GM12873 (cell line): Measurements from ENCODE around the gene HMX1.

Experiments used
- CTCF ChIP-seq: IDR thresholded peaks from 2 replicates; pipeline ENCODE4 v1.5.1; 2012; ENCODE audit warnings: low read depth, mild to moderate bottlenecking, moderate library complexity, low read length, control low read depth; ENCODE audit not compliant: insufficient read depth; ENCODE audit errors: missing control alignments

The HMX1 gene

DNA sequence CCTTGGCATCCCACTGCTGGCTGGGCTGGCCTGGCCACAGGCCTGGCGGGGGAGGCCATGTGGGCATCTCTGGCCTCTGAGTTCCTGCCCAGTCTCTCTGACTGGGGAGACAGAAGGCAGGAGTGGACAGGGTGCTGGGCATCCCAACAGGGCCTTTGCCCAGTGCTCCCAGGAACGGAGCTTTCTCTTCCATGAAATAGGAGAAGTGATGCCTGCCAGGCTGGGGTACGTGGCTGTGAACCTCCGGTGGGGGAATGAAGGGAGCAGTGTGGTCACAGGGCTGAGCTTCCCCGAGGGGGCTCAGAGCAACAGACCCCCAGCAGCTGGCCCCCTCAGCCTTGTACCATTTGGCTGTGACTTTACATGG is 40.4 kb upstream of the HMX1 start:
- TF ChIP-seq CTCF, result no peak

DNA sequence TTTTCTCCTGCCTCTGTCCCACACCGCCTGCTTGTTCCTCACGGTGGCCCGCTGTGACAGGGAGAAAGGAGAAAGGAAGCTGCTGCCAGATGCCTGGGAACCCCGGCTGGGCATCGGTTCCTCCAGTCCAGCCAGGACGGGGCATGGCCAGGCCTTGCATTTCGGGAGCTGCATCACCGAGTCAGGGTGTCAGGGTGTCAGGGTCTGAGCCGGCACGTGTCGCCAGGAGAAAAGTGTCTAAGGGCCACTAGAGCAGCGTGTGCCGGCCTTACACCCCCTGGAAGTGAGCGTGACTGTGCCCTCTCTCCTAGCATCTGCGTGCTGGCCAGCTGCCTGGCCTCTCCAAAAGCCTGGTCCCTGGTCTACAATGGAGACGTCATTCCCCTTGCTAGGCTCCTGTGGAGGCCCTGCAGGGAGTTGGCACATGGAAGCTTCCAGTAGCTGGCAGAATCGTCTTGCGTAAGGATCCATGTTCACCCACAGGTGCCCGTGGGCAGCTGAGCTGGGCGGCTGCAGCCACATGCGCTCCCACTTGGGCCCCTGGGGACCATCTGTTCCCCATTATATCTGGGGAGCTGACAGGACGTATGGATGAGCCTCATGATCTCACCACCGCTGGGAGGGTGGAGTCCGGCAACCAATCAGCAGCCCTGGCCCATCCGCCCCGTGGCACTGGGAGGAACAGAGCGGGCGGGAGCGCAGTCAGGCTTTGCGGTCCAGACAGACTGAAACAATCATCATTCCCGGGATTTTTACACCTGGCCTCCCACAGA is 39.9 kb upstream of the HMX1 start:
- no peak for TF ChIP-seq CTCF

- TF ChIP-seq CTCF, result no peak
Observed at GRCh38 chr4:8910822-8911315, 39.2 kb upstream of the HMX1 start.

GRCh38 chr4:8910100-8910821 is 38.6 kb upstream of the HMX1 start:
- TF ChIP-seq CTCF, result no peak

DNA sequence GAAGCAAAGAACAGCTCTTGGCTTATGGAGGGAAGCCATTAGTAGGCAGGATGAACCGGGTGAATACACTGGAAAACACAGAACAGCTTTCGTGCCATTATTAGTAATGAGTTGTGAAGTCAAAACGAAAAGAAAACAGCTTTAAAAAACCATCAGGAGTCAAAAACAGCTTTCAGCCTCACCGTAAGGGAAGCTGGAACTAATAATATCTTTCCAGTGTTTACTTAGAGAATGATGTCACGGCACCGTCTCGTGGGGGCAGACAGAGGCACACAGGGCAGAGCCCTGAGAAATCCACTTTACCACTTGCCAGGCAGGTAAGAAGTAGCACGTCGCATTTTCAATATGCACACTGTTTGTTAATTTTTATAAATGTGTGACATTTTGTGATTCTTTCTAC is 37.9 kb upstream of the HMX1 start:
- no peak for TF ChIP-seq CTCF

- no peak for TF ChIP-seq CTCF
Observed at GRCh38 chr4:8908206-8908893, 36.7 kb upstream of the HMX1 start.
